PC-3 (cell line): Measurements from ENCODE around the gene RBP3.

Experiments used
- CTCF ChIP-seq: fragments of 300-600 bp; sonication (generic); conservative IDR thresholded peaks from 2 replicates; pipeline ENCODE4 v1.5.1; 2017; ENCODE audit warnings: antibody characterized with exemption, low read depth, mild to moderate bottlenecking, low read length
- EZH2 ChIP-seq: fragments of 300-600 bp; sonication (generic); IDR thresholded peaks from one replicate; pipeline ENCODE4 v1.6.1; 2017; ENCODE audit warnings: antibody characterized with exemption, mild to moderate bottlenecking, low read length; ENCODE audit not compliant: unreplicated experiment

- TF ChIP-seq CTCF, result no peak
- TF ChIP-seq EZH2, result no peak
Observed at GRCh38 chr10:47401210-47401609, 53.0 kb downstream of the RBP3 start.
